Measurements from ENCODE around the gene CD244.
"Not testable (repeated sequence)": the region's sequence is repeated elsewhere in the genome, so short reads cannot be mapped to it uniquely, and the experiment has no call there.

Gene CD244

GRCh38 chr1:160877221-160877620 lies 14.5 kb upstream of the CD244 start:
- DNase-seq, result peak; percentile 52 to 67

DNA sequence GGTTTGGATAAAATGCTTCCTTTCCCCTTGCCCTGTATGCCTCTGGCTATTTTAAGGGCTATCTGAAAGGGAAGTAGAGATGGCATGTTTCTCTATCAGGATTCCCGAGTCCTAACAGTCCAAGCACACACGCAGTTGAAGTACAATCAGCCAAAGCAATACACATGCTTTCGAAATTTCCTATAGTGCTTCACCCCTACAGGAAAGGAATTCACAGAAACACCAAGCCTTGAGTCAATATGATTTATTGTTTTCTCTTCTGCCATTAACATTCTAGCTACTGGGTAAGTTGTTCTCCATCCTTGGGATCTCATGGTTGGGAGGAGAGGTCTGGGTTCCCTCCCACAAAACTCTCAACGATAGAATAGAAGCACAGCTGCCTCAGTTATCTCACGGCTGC lies 13.6 kb upstream of the CD244 start:
- no peak for DNase-seq

DNA sequence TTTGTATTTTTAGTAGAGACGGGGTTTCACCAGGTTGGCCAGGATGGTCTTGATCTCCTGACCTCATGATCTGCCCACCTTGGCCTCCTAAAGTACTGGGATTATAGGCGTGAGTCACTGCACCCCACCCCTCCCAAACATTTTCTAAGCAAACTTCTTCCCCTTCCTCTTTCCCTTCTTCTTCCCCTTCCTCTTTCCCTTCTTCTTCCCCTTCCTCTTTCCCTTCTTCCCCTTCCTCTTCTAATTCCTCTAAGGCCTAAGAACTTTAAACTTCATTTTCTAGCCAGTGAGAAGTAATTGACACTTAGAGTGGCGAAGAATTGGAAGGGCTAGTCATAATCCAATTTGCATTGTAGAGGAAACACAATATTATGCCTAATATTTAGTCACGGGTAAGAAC lies 12.9 kb upstream of the CD244 start:
- not testable (repeated sequence) for DNase-seq

DNA sequence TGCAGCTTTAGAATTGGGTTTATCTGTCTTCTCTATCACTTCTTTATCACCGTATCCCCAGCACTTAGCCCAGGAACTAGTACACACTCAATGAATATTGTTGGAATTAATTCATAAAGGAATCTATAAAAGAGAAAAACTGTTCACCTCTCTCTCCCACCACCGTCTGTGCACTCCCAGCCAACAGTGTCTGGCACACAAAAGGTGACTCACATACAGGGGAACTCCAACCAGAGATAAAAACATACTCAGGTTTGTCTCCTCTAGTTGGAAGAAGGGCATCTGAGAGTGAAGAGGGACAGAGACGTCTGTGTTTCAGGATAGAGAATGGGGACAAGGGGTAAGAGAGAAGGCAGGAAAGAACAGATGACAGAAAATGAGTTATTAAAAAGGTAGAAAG lies 12.2 kb upstream of the CD244 start:
- DNase-seq, result no peak

GRCh38 chr1:160868141-160868540 lies 5.5 kb upstream of the CD244 start:
- peak; percentile 81 to 82 for DNase-seq

GRCh38 chr1:160867651-160868050 lies 5.0 kb upstream of the CD244 start:
- DNase-seq, result not testable (repeated sequence)

DNA sequence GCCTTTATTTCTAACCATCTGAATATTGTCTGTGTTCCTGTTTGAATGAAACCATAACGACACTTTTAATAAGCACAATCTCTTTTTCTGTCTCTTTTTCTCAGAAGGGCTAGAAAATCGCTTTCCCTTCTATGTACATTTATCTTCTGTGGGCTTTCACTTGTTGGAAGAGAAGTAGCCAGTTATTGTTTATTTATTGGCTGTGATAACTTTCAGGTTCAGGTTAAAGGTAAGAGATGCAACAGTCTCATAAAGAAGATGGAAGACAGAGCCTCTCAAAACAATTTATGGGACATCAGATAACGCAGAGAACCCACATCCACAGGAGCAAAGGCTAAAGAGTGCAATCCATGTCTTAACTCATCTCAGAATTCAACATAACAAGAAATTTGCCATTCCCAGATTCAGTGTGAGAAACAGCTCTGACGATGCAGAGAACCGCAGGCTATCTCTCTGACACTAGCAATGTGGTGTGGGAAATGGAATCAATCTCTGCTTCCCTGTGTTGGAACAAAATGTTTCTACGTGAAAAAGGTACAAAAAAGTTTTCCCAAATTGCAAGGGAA lies 4.1 kb upstream of the CD244 start:
- DNase-seq, result no peak

DNA sequence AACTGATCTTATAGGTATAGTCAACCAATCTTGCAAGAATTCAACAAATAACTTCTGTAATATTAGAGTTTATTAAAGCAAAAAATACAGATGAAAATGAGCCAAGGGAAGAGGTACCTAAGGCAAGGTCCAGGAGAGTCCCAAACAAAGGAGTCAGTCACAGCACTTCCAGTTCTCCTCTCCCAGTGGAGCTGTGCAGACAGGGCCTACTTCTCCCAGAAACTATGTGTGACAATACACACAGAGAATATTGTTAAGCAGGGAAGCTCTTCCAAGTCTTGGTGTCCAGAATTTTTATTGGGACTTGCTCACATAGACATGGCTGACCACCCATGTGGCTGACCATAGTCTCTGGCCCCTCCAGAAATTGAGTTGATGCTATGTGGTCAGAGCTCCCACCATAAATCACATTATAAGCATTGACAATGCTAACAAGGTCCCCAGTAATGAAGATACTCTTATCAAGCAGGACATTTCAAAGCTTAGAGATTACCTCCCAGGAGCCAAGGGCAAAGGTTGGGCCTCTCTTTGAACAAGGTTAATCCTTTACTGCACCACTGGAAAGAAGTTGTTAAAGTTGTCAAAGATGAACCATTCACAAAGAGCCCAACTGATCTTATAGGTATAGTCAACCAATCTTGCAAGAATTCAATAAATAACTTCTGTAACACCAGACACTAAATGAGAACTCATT lies 3.5 kb upstream of the CD244 start:
- DNase-seq, result no peak

GRCh38 chr1:160865337-160865736 lies 2.6 kb upstream of the CD244 start:
- no peak for DNase-seq

DNA sequence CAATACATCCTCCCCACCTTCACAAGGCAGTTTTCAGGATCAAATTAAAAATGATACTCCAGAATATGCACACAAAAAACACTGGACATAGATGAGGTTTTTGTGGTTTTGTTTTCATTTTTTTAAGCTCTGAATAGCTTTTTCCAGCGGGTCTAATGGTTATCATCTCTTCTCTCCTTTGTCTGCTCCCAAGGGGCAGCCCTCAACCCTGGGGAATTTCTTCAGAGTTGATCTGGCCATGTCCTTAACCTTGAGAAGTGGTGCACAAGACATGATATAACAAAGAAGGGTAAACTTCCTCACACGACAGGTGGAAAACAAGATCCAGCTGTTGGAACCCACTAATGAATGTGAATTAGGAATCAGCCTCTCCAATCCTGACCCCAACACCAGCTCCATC lies 1.5 kb upstream of the CD244 start:
- no peak for DNase-seq

- DNase-seq, result peak in 1 of 2 experiments; percentile 15
Measured at GRCh38 chr1:160863774-160864131, 1.1 kb upstream of the CD244 start.

- DNase-seq, result no peak
Measured at GRCh38 chr1:160863061-160863773, 530 bp upstream of the CD244 start.

DNA sequence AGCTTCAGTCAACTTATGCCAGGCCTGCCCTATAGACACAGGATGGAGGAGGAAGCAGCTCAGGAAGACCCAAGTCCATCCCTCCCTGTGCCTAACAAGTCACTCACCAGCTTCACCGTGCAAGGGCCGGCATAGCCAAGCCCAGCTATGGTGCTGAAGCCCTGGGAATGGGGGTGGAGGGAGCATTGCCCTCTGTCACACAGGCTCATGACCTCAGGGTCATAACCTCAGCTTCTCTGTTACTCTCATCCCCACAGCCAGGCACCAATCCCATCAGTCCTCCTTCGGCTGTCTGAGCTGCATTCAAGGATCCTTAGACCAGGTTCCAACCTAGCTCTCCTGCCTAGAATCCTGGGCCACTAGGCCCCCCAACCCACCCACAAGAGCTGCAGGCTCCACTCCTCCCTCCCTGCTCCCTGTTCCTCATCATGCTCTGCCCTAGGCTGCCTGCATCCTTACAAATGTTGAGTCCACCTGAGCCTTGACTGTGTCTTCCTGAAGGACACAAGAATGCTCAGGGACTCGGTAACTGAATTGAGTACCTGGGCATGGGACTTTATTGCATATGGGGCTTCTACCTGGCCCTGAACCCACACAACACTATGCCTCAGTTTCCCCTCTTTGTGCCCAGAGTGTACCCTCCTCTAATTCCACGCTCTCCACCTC lies 1.7 kb downstream of the CD244 start:
- DNase-seq, result no peak

GRCh38 chr1:160859166-160859565 lies 3.5 kb downstream of the CD244 start:
- DNase-seq, result peak; percentile 60 to 66

DNA sequence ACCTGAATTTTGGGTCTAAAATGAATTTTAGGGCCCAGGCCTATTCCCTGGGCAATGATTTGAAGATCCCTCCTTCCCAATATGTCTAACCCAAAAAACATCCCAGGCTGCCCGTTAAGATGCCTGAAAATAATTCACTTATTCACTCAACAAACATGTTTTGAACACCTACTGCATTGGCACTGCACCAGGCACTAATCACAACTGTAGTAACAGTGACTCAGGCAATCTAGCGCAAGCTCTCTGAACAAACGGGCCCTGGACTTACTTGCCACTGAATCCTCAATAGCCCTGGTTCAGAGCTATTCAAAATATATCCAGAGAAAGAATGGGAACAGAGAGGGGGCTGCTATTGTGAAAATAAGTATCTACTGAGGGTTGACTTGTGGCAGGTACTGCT lies 4.2 kb downstream of the CD244 start:
- DNase-seq, result no peak

DNA sequence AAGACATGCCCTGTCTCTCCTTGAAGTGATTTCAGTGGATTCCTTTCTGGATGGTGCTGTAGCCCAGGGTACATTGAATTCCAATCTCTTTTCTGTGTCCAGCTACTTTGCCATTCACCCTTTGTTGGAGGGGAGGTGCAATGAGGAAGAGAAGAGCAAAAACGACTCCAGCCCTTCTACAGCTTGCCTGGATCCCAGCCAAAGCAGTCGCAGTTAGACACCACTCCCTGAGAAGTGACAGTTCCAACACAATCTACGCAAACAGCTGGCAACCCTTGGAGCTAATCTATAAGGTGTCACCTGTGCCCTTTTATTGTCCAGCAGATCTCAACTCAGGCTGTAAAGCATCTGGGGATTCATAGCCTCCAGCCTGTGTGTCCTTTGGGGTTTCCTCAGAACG lies 4.6 kb downstream of the CD244 start:
- DNase-seq, result no peak

DNA sequence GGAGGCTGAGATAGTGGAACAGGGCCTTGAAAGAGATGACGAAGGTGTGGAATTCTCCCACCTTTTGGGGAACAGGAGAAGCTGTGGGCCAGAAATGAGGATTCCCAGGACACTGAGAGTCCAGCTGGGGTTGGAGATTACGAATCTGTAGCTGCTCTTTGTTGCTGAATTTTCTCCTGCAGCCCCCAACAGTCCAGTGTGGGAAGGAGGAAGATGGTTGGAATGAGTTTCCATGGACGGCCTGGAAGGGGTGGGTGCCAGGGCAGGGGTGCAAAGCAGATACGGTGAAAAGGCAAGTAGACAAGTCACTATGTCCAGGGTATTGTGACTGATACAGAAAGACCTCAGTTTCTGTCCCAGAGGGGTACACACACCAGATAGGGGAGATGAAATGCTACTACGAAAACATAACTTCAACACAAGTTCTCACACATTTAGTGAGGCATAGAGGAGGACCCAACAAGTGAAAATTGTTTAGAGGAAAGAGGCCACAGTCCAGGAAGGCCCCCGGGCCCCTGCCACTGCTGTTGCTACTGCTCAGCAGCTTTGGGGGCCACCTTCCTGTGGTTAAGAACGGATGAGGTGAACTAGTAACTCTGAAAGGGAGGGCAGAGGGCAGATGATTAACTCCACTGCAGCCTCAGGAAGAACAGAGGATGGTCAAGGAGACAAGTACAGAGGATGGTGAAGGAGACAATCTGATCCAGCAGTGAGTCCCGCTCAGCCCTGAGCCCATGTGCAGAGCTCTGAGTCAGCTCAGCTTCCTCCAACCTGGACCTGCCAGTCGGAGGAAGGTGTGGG lies 7.3 kb downstream of the CD244 start:
- no peak for DNase-seq

DNA sequence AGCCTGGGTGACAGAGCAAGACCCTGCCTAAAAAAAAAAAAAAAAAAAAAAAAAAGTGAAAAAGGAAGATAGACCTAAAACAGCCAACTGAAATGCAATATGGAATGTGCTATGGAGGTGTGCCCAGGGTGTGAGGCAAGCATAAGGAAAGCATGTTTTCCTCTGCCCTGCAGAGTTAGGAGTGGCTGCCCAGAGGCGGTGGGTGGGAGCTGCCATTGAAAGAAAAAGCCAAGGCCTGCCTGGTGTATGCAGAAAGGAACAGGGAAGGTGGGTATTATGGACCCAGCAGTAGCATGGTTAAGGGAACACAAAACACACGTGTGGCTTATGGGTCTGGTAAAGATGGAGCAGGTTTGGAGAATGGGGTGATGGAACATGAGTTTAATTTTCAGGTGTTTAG lies 8.9 kb downstream of the CD244 start:
- no peak for DNase-seq

DNA sequence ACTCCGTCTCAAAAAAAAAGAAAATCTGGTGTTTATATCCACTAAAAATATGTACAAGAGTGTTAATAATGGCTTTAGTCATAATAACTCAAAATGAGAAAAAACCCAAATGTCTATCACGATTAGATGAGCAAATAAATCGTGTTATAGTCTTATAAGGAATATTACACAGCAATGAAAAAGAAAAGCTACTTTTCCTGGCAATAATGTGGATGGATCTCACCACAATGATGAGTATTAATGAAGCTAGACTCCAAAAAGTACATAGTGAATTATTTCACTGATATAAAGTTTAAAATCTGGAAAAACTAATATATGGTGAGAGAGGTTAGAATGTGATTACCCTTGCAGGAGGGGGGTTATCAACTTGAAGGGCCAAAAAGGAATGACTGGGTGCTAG lies 9.7 kb downstream of the CD244 start:
- DNase-seq, result no peak

- no peak for DNase-seq
Measured at GRCh38 chr1:160850993-160851392, 11.7 kb downstream of the CD244 start.

DNA sequence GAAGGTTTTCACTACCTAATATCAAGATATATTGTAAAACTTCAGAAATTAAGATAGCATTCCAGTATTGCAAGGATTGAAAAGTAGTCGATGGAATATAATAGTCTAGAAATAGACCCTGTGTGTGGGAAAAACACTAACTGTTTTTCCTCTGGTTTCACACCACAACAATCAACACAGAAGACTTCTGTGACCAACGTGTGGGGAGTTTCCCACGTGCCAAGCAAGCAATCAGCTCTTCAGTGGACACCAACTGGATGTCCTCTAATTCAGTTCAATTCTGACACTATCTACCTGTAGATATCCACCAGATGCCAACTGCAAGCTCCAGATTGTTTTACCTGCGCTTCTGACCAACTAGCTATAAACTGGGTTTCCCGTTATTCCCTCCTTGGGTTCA lies 12.1 kb downstream of the CD244 start:
- DNase-seq, result no peak

- no peak for DNase-seq
Measured at GRCh38 chr1:160846281-160846680, 16.4 kb downstream of the CD244 start.
